Measurements from ENCODE around the gene SLC25A29. TPM values are rescaled to one million over a fixed set of nuclear protein-coding genes. Genes with fewer than 3 reads are reported as not detected.

The SLC25A29 gene
- total and polyA plus RNA-seq, 2 of the 13 experiments (the other 11 are each of a cell fraction or from before 2014, with no cell fraction given), result 12.2 to 17.2 TPM

GRCh38 chr14:100325231-100325632, 19.0 kb upstream of the SLC25A29 start (continued):
- no peak for TF ChIP-seq ZNF160 (CRISPR knock-in tag; IDR thresholded peaks at IDR 0.05)
- TF ChIP-seq ZNF816 (CRISPR knock-in tag; IDR thresholded peaks at IDR 0.05; ENCODE audit: borderline replicate concordance), result no peak
- TF ChIP-seq SMAD3 (CRISPR knock-in tag; IDR thresholded peaks at IDR 0.05), result no peak
- TF ChIP-seq, protein P1, sequence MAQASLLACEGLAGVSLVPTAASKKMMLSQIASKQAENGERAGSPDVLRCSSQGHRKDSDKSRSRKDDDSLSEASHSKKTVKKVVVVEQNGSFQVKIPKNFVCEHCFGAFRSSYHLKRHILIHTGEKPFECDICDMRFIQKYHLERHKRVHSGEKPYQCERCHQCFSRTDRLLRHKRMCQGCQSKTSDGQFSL (CRISPR knock-in tag; IDR thresholded peaks at IDR 0.05), result no peak
- TF ChIP-seq HNF1B (CRISPR knock-in tag; IDR thresholded peaks at IDR 0.05), result no peak; the same call in 1 of the 2 replicates
- TF ChIP-seq ATAD3A (CRISPR knock-in tag; IDR thresholded peaks at IDR 0.05), result no peak
- peak; percentile 70; the same call in 1 of the 2 replicates for TF ChIP-seq RNF2 (conservative IDR thresholded peaks at IDR 0.05; ENCODE audit: low read depth)
- no peak for TF ChIP-seq GATA4 (IDR thresholded peaks at IDR 0.05; ENCODE audit: borderline replicate concordance, low read depth)
- no peak for TF ChIP-seq NFE2L1 (CRISPR knock-in tag; IDR thresholded peaks at IDR 0.05; ENCODE audit: borderline replicate concordance)
- TF ChIP-seq TCF12 (IDR thresholded peaks at IDR 0.05), result no peak
- no peak for TF ChIP-seq TCF12 (CRISPR knock-in tag; IDR thresholded peaks at IDR 0.05)
- TF ChIP-seq, protein P2, sequence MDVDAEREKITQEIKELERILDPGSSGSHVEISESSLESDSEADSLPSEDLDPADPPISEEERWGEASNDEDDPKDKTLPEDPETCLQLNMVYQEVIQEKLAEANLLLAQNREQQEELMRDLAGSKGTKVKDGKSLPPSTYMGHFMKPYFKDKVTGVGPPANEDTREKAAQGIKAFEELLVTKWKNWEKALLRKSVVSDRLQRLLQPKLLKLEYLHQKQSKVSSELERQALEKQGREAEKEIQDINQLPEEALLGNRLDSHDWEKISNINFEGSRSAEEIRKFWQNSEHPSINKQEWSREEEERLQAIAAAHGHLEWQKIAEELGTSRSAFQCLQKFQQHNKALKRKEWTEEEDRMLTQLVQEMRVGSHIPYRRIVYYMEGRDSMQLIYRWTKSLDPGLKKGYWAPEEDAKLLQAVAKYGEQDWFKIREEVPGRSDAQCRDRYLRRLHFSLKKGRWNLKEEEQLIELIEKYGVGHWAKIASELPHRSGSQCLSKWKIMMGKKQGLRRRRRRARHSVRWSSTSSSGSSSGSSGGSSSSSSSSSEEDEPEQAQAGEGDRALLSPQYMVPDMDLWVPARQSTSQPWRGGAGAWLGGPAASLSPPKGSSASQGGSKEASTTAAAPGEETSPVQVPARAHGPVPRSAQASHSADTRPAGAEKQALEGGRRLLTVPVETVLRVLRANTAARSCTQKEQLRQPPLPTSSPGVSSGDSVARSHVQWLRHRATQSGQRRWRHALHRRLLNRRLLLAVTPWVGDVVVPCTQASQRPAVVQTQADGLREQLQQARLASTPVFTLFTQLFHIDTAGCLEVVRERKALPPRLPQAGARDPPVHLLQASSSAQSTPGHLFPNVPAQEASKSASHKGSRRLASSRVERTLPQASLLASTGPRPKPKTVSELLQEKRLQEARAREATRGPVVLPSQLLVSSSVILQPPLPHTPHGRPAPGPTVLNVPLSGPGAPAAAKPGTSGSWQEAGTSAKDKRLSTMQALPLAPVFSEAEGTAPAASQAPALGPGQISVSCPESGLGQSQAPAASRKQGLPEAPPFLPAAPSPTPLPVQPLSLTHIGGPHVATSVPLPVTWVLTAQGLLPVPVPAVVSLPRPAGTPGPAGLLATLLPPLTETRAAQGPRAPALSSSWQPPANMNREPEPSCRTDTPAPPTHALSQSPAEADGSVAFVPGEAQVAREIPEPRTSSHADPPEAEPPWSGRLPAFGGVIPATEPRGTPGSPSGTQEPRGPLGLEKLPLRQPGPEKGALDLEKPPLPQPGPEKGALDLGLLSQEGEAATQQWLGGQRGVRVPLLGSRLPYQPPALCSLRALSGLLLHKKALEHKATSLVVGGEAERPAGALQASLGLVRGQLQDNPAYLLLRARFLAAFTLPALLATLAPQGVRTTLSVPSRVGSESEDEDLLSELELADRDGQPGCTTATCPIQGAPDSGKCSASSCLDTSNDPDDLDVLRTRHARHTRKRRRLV (CRISPR knock-in tag; IDR thresholded peaks at IDR 0.05), result no peak
- TF ChIP-seq GLI4 (CRISPR knock-in tag; IDR thresholded peaks at IDR 0.05; ENCODE audit: borderline replicate concordance), result no peak
- TF ChIP-seq PCBP1 (IDR thresholded peaks at IDR 0.05; ENCODE audit: borderline replicate concordance, low read depth, low read length), result 0 out of 2 replicates have a peak, but pooled peaks have one; percentile 58
- TF ChIP-seq, protein P3, sequence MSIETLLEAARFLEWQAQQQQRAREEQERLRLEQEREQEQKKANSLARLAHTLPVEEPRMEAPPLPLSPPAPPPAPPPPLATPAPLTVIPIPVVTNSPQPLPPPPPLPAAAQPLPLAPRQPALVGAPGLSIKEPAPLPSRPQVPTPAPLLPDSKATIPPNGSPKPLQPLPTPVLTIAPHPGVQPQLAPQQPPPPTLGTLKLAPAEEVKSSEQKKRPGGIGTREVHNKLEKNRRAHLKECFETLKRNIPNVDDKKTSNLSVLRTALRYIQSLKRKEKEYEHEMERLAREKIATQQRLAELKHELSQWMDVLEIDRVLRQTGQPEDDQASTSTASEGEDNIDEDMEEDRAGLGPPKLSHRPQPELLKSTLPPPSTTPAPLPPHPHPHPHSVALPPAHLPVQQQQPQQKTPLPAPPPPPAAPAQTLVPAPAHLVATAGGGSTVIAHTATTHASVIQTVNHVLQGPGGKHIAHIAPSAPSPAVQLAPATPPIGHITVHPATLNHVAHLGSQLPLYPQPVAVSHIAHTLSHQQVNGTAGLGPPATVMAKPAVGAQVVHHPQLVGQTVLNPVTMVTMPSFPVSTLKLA (IDR thresholded peaks at IDR 0.05), result no peak
- peak; percentile 39 for TF ChIP-seq HNRNPLL (IDR thresholded peaks at IDR 0.05; ENCODE audit: low read depth, low read length, poor library complexity, severe bottlenecking)
- TF ChIP-seq ZNF282 (IDR thresholded peaks at IDR 0.05; ENCODE audit: partially characterized antibody), result no peak
- no peak for TF ChIP-seq ZNF382 (CRISPR knock-in tag; IDR thresholded peaks at IDR 0.05; ENCODE audit: borderline replicate concordance)
- TF ChIP-seq FIP1L1 (IDR thresholded peaks at IDR 0.05; ENCODE audit: borderline replicate concordance, insufficient read depth, low read depth, low read length), result no peak
- no peak for TF ChIP-seq ELF1 (CRISPR knock-in tag; IDR thresholded peaks at IDR 0.05)
- no peak for TF ChIP-seq LCORL (IDR thresholded peaks at IDR 0.05)
- peak; percentile 87 for TF ChIP-seq LCORL (CRISPR knock-in tag; IDR thresholded peaks at IDR 0.05)
- TF ChIP-seq CBX2 (IDR thresholded peaks at IDR 0.05; ENCODE audit: low read depth, low read length), result no peak
- no peak for TF ChIP-seq CBX2 (CRISPR knock-in tag; IDR thresholded peaks at IDR 0.05; ENCODE audit: low read depth)
- TF ChIP-seq ZSCAN25 (CRISPR knock-in tag; IDR thresholded peaks at IDR 0.05), result no peak
